ENCODE results near the gene MAGEA4. TPM values are rescaled to one million over a fixed set of nuclear protein-coding genes. Genes with fewer than 3 reads are reported as not detected.

Gene MAGEA4
- total and polyA plus RNA-seq, 2 of the 8 experiments (the other 6 are each of a cell fraction or from before 2014, with no cell fraction given) = 0.45 to 0.67 TPM

- Histone ChIP-seq H3K36me3 (ENCODE audit: control insufficient read depth in 2 of 4, insufficient read depth in 4 of 4, low read length in 3 of 4) (no peaks in the 10 kb centered on the region), H3K27me3 (replicated peaks in 1 of 4; ENCODE audit: control insufficient read depth in 3 of 4, extremely low read depth in 1 of 4, insufficient read depth in 3 of 4, low read length in 3 of 4) (no peaks in the 10 kb centered on the region), H3K79me1 (ENCODE audit: low read depth, low read length) (no peaks in the 10 kb centered on the region), H3K18ac (ENCODE audit: extremely low read depth, low read length) (no peak overlapping the region), H3K4ac (replicated peaks; ENCODE audit: insufficient read length, low read depth, low read length) (no peak overlapping the region), H3K56ac (replicated peaks; ENCODE audit: insufficient read length, low read depth, low read length) (no peak overlapping the region), H2AFZ (ENCODE audit: low read length) (no peak overlapping the region), H3K23ac (ENCODE audit: insufficient read length) (no peak overlapping the region), H3K4me1 (replicated peaks in 1 of 4; ENCODE audit: control insufficient read depth in 3 of 4, insufficient read depth in 4 of 4, low read length in 3 of 4) (peaks cover 0 to 3% (median 0%) of the 10 kb centered on the region in 4 experiments; a peak in 1 of 7 replicates), H3K9me3 (ENCODE audit: insufficient read depth in 2 of 2, low read depth in 1 of 2, low read length in 1 of 2) (no peaks in the 10 kb centered on the region), H2BK15ac (ENCODE audit: low read length) (no peak overlapping the region), H2BK12ac (ENCODE audit: low read depth, low read length) (no peak overlapping the region), H4K20me1 (replicated peaks in 1 of 2; ENCODE audit: control insufficient read depth in 1 of 2, insufficient read depth in 2 of 2, low read length in 2 of 2) (no peaks in the 10 kb centered on the region), H2BK20ac (ENCODE audit: low read length) (no peak overlapping the region), H3K23me2 (ENCODE audit: low read depth, low read length) (no peaks in the 10 kb centered on the region), H4K8ac (ENCODE audit: extremely low read depth, insufficient read depth, low read length) (no peak overlapping the region), H3K4me3 (ENCODE audit: extremely low read depth in 1 of 4, insufficient read depth in 2 of 4, low read depth in 3 of 4, low read length in 4 of 4) (no peak overlapping the region), H2BK5ac (ENCODE audit: low read depth, low read length) (no peak overlapping the region), H2AK5ac (ENCODE audit: low read depth, low read length) (no peak overlapping the region), H4K5ac (ENCODE audit: insufficient read length, low read depth, low read length) (no peak overlapping the region), H3K27ac (ENCODE audit: low read depth, low read length) (no peak overlapping the region), H2BK120ac (replicated peaks; ENCODE audit: low read depth, low read length) (no peak overlapping the region), H3K14ac (ENCODE audit: insufficient read length) (no peak overlapping the region), H3K79me2 (ENCODE audit: control insufficient read depth in 1 of 2, insufficient read depth in 2 of 2, low read length in 2 of 2) (no peaks in the 10 kb centered on the region), H4K91ac (replicated peaks; ENCODE audit: insufficient read length, low read length) (no peak overlapping the region), H3K4me2 (ENCODE audit: insufficient read depth in 1 of 2, low read depth in 2 of 2, low read length in 2 of 2) (no peak overlapping the region), H3K9ac (replicated peaks in 1 of 4; ENCODE audit: extremely low read depth in 1 of 4, low read depth in 3 of 4, low read length in 3 of 4) (no peak overlapping the region)
- no peak for FAIRE-seq
- DNase-seq (ENCODE audit: low read depth in 1 of 2, low spot score in 2 of 2) = no peak
- TF ChIP-seq SP2 (IDR thresholded peaks at IDR 0.05; ENCODE audit: low read length) = no peak
- no peak for TF ChIP-seq BACH1 (IDR thresholded peaks at IDR 0.05; ENCODE audit: low read length)
- TF ChIP-seq CTCF (IDR thresholded peaks at IDR 0.05; ENCODE audit: control extremely low read depth in 1 of 3, insufficient read depth in 1 of 3, low read depth in 1 of 3, low read length in 3 of 3) = no peak
- TF ChIP-seq CTBP2 (IDR thresholded peaks at IDR 0.05; ENCODE audit: borderline replicate concordance, insufficient read depth, insufficient read length, low read length) = no peak
- TF ChIP-seq RXRA (IDR thresholded peaks at IDR 0.05; ENCODE audit: insufficient read depth, low read depth, low read length) = no peak
- no peak for TF ChIP-seq E2F6 (IDR thresholded peaks at IDR 0.05)
- no peak for TF ChIP-seq NANOG (IDR thresholded peaks at IDR 0.05; ENCODE audit: insufficient read depth, low read depth, low read length, poor library complexity, severe bottlenecking)
- no peak for TF ChIP-seq SP4 (IDR thresholded peaks at IDR 0.05; ENCODE audit: low read length)
- no peak for TF ChIP-seq CHD2 (IDR thresholded peaks at IDR 0.05; ENCODE audit: low read length)
- 100% methylated on average over 1 of the region's 5 CpGs; no CpG with 5 or more reads in 1 of the 2 experiments for WGBS, 2 experiments (ENCODE audit: extremely low coverage in 1 of 2, insufficient coverage in 1 of 2, insufficient read length in 1 of 2, insufficient replicate concordance in 2 of 2, low coverage in 1 of 2, low lambda C conversion rate in 2 of 2, missing lambda C conversion rate in 1 of 2)
- ChIA-PET POLR2A (ENCODE audit: partially characterized antibody) (no interaction called here), CTCF (ENCODE audit: partially characterized antibody) (interaction anchor here (0.7 kb wide), 1 partner anchor 69 kb away, joined by 3 read pairs; no protein-coding TSS in a partner anchor)
Observed at GRCh38 chrX:151921866-151922265, 9.2 kb downstream of the MAGEA4 start.
